SK-N-DZ (cell line): ENCODE results near the gene L1CAM.

ENCODE experiments used
- DNase-seq: peaks from one replicate; pipeline ENCODE4 v3.0.0-alpha.2; 2015; ENCODE audit warnings: low spot score

Gene L1CAM

GRCh38 chrX:153925739-153926551, 40.0 kb upstream of the L1CAM start, which contains the start of gene ARHGAP4:
ARHGAP4 (minus strand) TSS chrX:153926264; CDS start chrX:153926202, 62 bp downstream.
- DNase-seq = no peak

- no peak for DNase-seq
Observed at GRCh38 chrX:153925387-153925738, 39.4 kb upstream of the L1CAM start.

GRCh38 chrX:153924149-153924861, 38.3 kb upstream of the L1CAM start:
- DNase-seq = peak; percentile 76

- DNase-seq = peak; percentile 67
Observed at GRCh38 chrX:153922932-153923857, 37.2 kb upstream of the L1CAM start.

- no peak for DNase-seq
Observed at GRCh38 chrX:153921511-153922446, 35.8 kb upstream of the L1CAM start.

GRCh38 chrX:153921070-153921469, 35.1 kb upstream of the L1CAM start:
- DNase-seq = no peak

- no peak for DNase-seq
Observed at GRCh38 chrX:153920546-153920945, 34.6 kb upstream of the L1CAM start.

- no peak for DNase-seq
Observed at GRCh38 chrX:153919281-153919680, 33.3 kb upstream of the L1CAM start.

GRCh38 chrX:153917869-153918268, 31.9 kb upstream of the L1CAM start:
- no peak for DNase-seq

GRCh38 chrX:153913701-153914100, 27.7 kb upstream of the L1CAM start:
- DNase-seq = no peak

- DNase-seq = no peak
Observed at GRCh38 chrX:153913211-153913610, 27.2 kb upstream of the L1CAM start.

GRCh38 chrX:153911798-153912197, 25.8 kb upstream of the L1CAM start:
- DNase-seq = no peak

- DNase-seq = no peak
Observed at GRCh38 chrX:153910446-153910845, 24.5 kb upstream of the L1CAM start.

GRCh38 chrX:153909980-153910360, 24.0 kb upstream of the L1CAM start:
- no peak for DNase-seq

- DNase-seq = peak; percentile 76
Observed at GRCh38 chrX:153909024-153909979, 23.3 kb upstream of the L1CAM start.

- no peak for DNase-seq
Observed at GRCh38 chrX:153908219-153908860, 22.4 kb upstream of the L1CAM start.

- DNase-seq = no peak
Observed at GRCh38 chrX:153907456-153907855, 21.5 kb upstream of the L1CAM start.

GRCh38 chrX:153906126-153906917, 20.3 kb upstream of the L1CAM start:
- DNase-seq = no peak
